SK-N-SH (cell line): ENCODE results near the gene CEACAM5. TPM values are rescaled to one million over a fixed set of nuclear protein-coding genes. Genes with fewer than 3 reads are reported as not detected.

Source experiments
- CTCF ChIA-PET: fragments of 300-600, 350-600 bp; formaldehyde crosslinking; extraction: SDS; loops from one replicate; lab custom pipeline; 2021; lab: Yijun Ruan, JAX
- POLR2A ChIA-PET: fragments of 350-600 bp; sonication (Branson Sonifier 250); formaldehyde crosslinking; extraction: SDS; loops from one replicate; lab custom pipeline; 2020; ENCODE audit warnings: antibody characterized with exemption, inconsistent platforms; lab: Yijun Ruan, JAX
- DNase-seq: peaks from one replicate; pipeline ENCODE4 v3.0.0; 2012
- H2AFZ ChIP-seq: fragments of 200-600 bp; sonication (generic); 2 replicates; pipeline ENCODE4 v1.8.1; 2016; ENCODE audit warnings: antibody characterized with exemption, mild to moderate bottlenecking, low read depth
- H3F3A ChIP-seq: fragments of 200-600 bp; sonication (generic); replicated peaks from 2 replicates; pipeline ENCODE3; 2016; ENCODE audit warnings: antibody characterized with exemption, mild to moderate bottlenecking; ENCODE audit not compliant: insufficient read depth
- H3K27ac ChIP-seq, 2 experiments: fragments of 200-500 bp in 1 of 2; fragments of 200-600 bp in 1 of 2; sonication (Bioruptor generic) in 1 of 2; sonication (generic), shearing (Covaris generic) in 1 of 2; 2 replicates each; pipeline versions ENCODE4 v1.5.1 to v1.6.1; 2014 to 2016; ENCODE audit warnings: low read depth in 2 of 2, inconsistent platforms in 1 of 2, low read length in 1 of 2, mild to moderate bottlenecking in 1 of 2, mixed read lengths in 1 of 2
- H3K27me3 ChIP-seq: fragments of 200-600 bp; sonication (generic), shearing (Covaris generic); 2 replicates; pipeline ENCODE4 v1.6.1; 2016; ENCODE audit warnings: mixed run types; ENCODE audit not compliant: insufficient read depth
- H3K36me3 ChIP-seq, 2 experiments: fragments of 200-500 bp in 1 of 2; fragments of 200-600 bp in 1 of 2; sonication (Bioruptor generic) in 1 of 2; sonication (generic) in 1 of 2; replicated peaks in 1 of 2; 2 replicates each; pipeline versions ENCODE3 to v1.5.1; 2014 to 2016; ENCODE audit warnings: low read length in 1 of 2, mild to moderate bottlenecking in 1 of 2; ENCODE audit not compliant: insufficient read depth in 2 of 2, control insufficient read depth in 1 of 2
- H3K4me1 ChIP-seq, 2 experiments: fragments of 200-500 bp in 1 of 2; fragments of 200-600 bp in 1 of 2; sonication (Bioruptor generic) in 1 of 2; sonication (generic), shearing (Covaris generic) in 1 of 2; 2 replicates each; pipeline versions ENCODE4 v1.5.1 to v1.6.1; 2014 to 2016; ENCODE audit warnings: low read depth in 1 of 2, low read length in 1 of 2, mixed run types in 1 of 2; ENCODE audit not compliant: insufficient read depth in 2 of 2, control insufficient read depth in 1 of 2
- H3K4me2 ChIP-seq: fragments of 200-600 bp; sonication (generic), shearing (Covaris generic); 2 replicates; pipeline ENCODE4 v1.6.1; 2017; ENCODE audit warnings: mixed run types
- H3K4me3 ChIP-seq, 2 experiments: fragments of 200-500 bp in 1 of 2; fragments of 200-600 bp in 1 of 2; sonication (Bioruptor generic) in 1 of 2; sonication (generic), shearing (Covaris generic) in 1 of 2; 2 replicates each; pipeline versions ENCODE4 v1.5.1 to v1.8.1; 2014 to 2016; ENCODE audit warnings: low read depth in 2 of 2, inconsistent platforms in 1 of 2, low read length in 1 of 2, mild to moderate bottlenecking in 1 of 2, mixed read lengths in 1 of 2, moderate library complexity in 1 of 2
- H3K79me2 ChIP-seq: fragments of 200-600 bp; sonication (generic); 2 replicates; pipeline ENCODE4 v1.8.1; 2017; ENCODE audit warnings: mild to moderate bottlenecking; ENCODE audit not compliant: insufficient read depth
- H3K9ac ChIP-seq: fragments of 200-600 bp; sonication (generic); 2 replicates; pipeline ENCODE4 v1.6.1; 2017; ENCODE audit warnings: mixed run types
- H3K9me2 ChIP-seq: fragments of 200-600 bp; sonication (generic); 2 replicates; pipeline ENCODE4 v1.6.1; 2017; ENCODE audit warnings: mixed run types
- H3K9me3 ChIP-seq: fragments of 200-600 bp; sonication (generic); 2 replicates; pipeline ENCODE4 v1.6.1; 2017; ENCODE audit warnings: mixed run types, mild to moderate bottlenecking, moderate library complexity
- H4K20me1 ChIP-seq: fragments of 200-600 bp; sonication (generic); 2 replicates; pipeline ENCODE4 v1.6.1; 2017; ENCODE audit warnings: mild to moderate bottlenecking, mixed run types; ENCODE audit not compliant: insufficient read depth
- FOXM1 ChIP-seq: IDR thresholded peaks from 2 replicates; pipeline ENCODE4 v1.4.0; 2012; ENCODE audit warnings: low read depth, mild to moderate bottlenecking
- GABPA ChIP-seq: IDR thresholded peaks from 2 replicates; pipeline ENCODE4 v1.4.0; 2012; ENCODE audit warnings: low read depth, mild to moderate bottlenecking
- GATA2 ChIP-seq: sonication (generic); formaldehyde crosslinking; IDR thresholded peaks from 2 replicates; pipeline ENCODE4 v1.5.0; 2020; ENCODE audit warnings: mild to moderate bottlenecking, missing genetic modification reagents
- JUND ChIP-seq: IDR thresholded peaks from 2 replicates; pipeline ENCODE4 v1.4.0; 2012
- MEF2A ChIP-seq: IDR thresholded peaks from 2 replicates; pipeline ENCODE4 v1.4.0; 2012; ENCODE audit warnings: low read depth, borderline replicate concordance
- NRF1 ChIP-seq: IDR thresholded peaks from 2 replicates; pipeline ENCODE4 v1.6.1; 2012; ENCODE audit warnings: low read depth, mild to moderate bottlenecking, low read length
- RAD21 ChIP-seq: IDR thresholded peaks from 2 replicates; pipeline ENCODE4 v1.6.1; 2012; ENCODE audit warnings: mild to moderate bottlenecking, low read length
- RFX5 ChIP-seq: IDR thresholded peaks from 2 replicates; pipeline ENCODE4 v1.6.1; 2012; ENCODE audit warnings: mild to moderate bottlenecking, improper control_type of control experiment, low read length
- SMC3 ChIP-seq: IDR thresholded peaks from 2 replicates; pipeline ENCODE4 v1.6.1; 2012; ENCODE audit warnings: low read depth, low read length, improper control_type of control experiment
- TCF12 ChIP-seq: IDR thresholded peaks from 2 replicates; pipeline ENCODE4 v1.4.0; 2012
- WGBS: methylation state at CpG from one replicate; pipeline ENCODE4 v1.1.6; 2017; ENCODE audit warnings: low lambda C conversion rate; 5-methylcytosine and 5-hydroxymethylcytosine counted together
- polyA plus RNA-seq, 3 experiments: library from polyadenylated mRNA; depleted of rRNA; stranded (reverse); fragments of >200 nt; gene quantifications; 2 replicates each; pipeline ENCODE4 v1.2.3, GENCODE V29; 2012
- TF ChIP-seq, protein P1 (sequence below): IDR thresholded peaks from 2 replicates; pipeline ENCODE4 v1.4.0; 2012; ENCODE audit warnings: low read depth
- TF ChIP-seq, protein P2 (sequence below): fragments of 200-600 bp; sonication (generic); IDR thresholded peaks from 2 replicates; pipeline ENCODE4 v1.6.1; 2017; ENCODE audit warnings: antibody characterized with exemption, mild to moderate bottlenecking, moderate library complexity
- TF ChIP-seq, protein P3 (sequence below): fragments of 150-350 bp; IDR thresholded peaks from 2 replicates; pipeline ENCODE4 v1.6.1; 2016; ENCODE audit warnings: mild to moderate bottlenecking, low read depth, low read length

CEACAM5 gene
- polyA plus RNA-seq, 1 of the 3 experiments (the other 2 are of a cell fraction) = not detected

DNA sequence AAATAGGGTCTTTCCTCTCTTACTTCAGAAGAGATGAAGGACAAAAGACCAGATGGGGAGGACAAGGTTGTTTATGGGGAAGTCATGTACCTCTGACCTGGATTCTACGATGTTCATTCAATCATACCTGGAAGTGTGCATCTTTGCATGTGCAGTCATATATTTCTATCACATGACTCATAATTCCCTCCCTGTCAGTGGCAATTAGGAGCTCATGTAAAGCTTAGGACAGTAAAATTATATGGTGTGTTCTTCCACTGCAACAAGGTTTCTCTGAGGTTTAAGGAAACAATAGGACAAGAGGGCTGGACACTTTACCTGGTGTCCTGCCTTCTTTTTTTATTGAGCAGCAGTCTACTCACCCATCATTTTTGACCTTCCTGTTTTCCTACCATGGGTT, 40.1 kb upstream of the CEACAM5 start:
- Histone ChIP-seq H3K79me2 (no peaks in the 10 kb centered on the region), H3K9me2 (no peaks in the 10 kb centered on the region), H3K4me1 (no peaks in the 10 kb centered on the region), H3K4me2 (no peak overlapping the region), H3K9me3 (no peaks in the 10 kb centered on the region; the same call in 1 of the 2 replicates), H3K27me3 (no peaks in the 10 kb centered on the region), H3K27ac (no peak overlapping the region), H3F3A (no peaks in the 10 kb centered on the region), H2AFZ (no peak overlapping the region), H4K20me1 (no peaks in the 10 kb centered on the region), H3K36me3 (no peaks in the 10 kb centered on the region), H3K9ac (no peak overlapping the region), H3K4me3 (no peak overlapping the region)
- TF ChIP-seq JUND (no peak), FOXM1 (no peak), RFX5 (no peak), GABPA (no peak), GATA2 (CRISPR knock-in tag) (no peak), SMC3 (no peak), TCF12 (no peak), MEF2A (no peak), NRF1 (no peak), RAD21 (no peak)
- TF ChIP-seq, protein P1, sequence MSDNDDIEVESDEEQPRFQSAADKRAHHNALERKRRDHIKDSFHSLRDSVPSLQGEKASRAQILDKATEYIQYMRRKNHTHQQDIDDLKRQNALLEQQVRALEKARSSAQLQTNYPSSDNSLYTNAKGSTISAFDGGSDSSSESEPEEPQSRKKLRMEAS = no peak
- TF ChIP-seq, protein P2, sequence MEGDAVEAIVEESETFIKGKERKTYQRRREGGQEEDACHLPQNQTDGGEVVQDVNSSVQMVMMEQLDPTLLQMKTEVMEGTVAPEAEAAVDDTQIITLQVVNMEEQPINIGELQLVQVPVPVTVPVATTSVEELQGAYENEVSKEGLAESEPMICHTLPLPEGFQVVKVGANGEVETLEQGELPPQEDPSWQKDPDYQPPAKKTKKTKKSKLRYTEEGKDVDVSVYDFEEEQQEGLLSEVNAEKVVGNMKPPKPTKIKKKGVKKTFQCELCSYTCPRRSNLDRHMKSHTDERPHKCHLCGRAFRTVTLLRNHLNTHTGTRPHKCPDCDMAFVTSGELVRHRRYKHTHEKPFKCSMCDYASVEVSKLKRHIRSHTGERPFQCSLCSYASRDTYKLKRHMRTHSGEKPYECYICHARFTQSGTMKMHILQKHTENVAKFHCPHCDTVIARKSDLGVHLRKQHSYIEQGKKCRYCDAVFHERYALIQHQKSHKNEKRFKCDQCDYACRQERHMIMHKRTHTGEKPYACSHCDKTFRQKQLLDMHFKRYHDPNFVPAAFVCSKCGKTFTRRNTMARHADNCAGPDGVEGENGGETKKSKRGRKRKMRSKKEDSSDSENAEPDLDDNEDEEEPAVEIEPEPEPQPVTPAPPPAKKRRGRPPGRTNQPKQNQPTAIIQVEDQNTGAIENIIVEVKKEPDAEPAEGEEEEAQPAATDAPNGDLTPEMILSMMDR = no peak
- DNase-seq = no peak
- 0% methylated on average over 1 of the region's 1 CpG for WGBS
- POLR2A ChIA-PET = no interaction called here
- CTCF ChIA-PET = interaction anchor here (1.2 to 2.4 kb wide), 2 partner anchors 23 to 26 kb away, joined by 5 to 7 read pairs; no protein-coding TSS in a partner anchor

- TF ChIP-seq, protein P3, sequence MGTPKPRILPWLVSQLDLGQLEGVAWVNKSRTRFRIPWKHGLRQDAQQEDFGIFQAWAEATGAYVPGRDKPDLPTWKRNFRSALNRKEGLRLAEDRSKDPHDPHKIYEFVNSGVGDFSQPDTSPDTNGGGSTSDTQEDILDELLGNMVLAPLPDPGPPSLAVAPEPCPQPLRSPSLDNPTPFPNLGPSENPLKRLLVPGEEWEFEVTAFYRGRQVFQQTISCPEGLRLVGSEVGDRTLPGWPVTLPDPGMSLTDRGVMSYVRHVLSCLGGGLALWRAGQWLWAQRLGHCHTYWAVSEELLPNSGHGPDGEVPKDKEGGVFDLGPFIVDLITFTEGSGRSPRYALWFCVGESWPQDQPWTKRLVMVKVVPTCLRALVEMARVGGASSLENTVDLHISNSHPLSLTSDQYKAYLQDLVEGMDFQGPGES = no peak
- Histone ChIP-seq H3K27ac (no peak overlapping the region), H3K4me1 (no peaks in the 10 kb centered on the region), H3K79me2 (no peaks in the 10 kb centered on the region), H3K4me2 (no peak overlapping the region), H3K27me3 (no peaks in the 10 kb centered on the region), H3K36me3 (no peaks in the 10 kb centered on the region), H3K9ac (no peak overlapping the region), H4K20me1 (no peaks in the 10 kb centered on the region), H3K9me2 (no peaks in the 10 kb centered on the region), H3K9me3 (no peaks in the 10 kb centered on the region; the same call in 1 of the 2 replicates), H3F3A (no peaks in the 10 kb centered on the region), H2AFZ (no peak overlapping the region), H3K4me3 (no peak overlapping the region)
- POLR2A ChIA-PET = interaction anchor here (1.1 kb wide), 1 partner anchor 14 kb away, joined by 3 read pairs; no protein-coding TSS in a partner anchor
- CTCF ChIA-PET = no interaction called here
- no peak for DNase-seq
Observed at GRCh38 chr19:41670755-41671154, 37.7 kb upstream of the CEACAM5 start.
